Measurements from ENCODE around the gene SETD5.

Gene SETD5

GRCh38 chr3:9397906-9398699 is 688 bp downstream of the SETD5 start:
- ATAC-seq (no peak), DNase-seq (peak; percentile 41)
- Mint-ChIP-seq H3K4me3 (peak overlapping the region; percentile 92), H3K4me1 (peaks cover 71% of the 10 kb centered on the region), H3K36me3 (ENCODE audit: low read depth) (peaks cover 50% of the 10 kb centered on the region), H3K9me3 (no peaks in the 10 kb centered on the region), H3K27me3 (peaks cover 2% of the 10 kb centered on the region), H3K27ac (peak overlapping the region; percentile 98)

- H3K4me3 Mint-ChIP-seq, result peak overlapping the region; percentile 92
- H3K4me1 Mint-ChIP-seq, result peaks cover 69% of the 10 kb centered on the region
- DNase-seq (peak; percentile 21), ATAC-seq (no peak)
- peaks cover 2% of the 10 kb centered on the region for H3K27me3 Mint-ChIP-seq
- no peaks in the 10 kb centered on the region for H3K9me3 Mint-ChIP-seq
- H3K27ac Mint-ChIP-seq, result peak overlapping the region; percentile 98
- peaks cover 44% of the 10 kb centered on the region for H3K36me3 Mint-ChIP-seq (ENCODE audit: low read depth)
Measured at GRCh38 chr3:9398700-9399336, 1.4 kb downstream of the SETD5 start.

- Mint-ChIP-seq H3K9me3 (no peaks in the 10 kb centered on the region), H3K27me3 (peaks cover 2% of the 10 kb centered on the region), H3K4me3 (peak overlapping the region; percentile 92), H3K36me3 (ENCODE audit: low read depth) (peaks cover 39% of the 10 kb centered on the region), H3K27ac (peak overlapping the region; percentile 98), H3K4me1 (peaks cover 66% of the 10 kb centered on the region)
- ATAC-seq (no peak), DNase-seq (no peak)
Measured at GRCh38 chr3:9399337-9399703, 1.9 kb downstream of the SETD5 start.

- peaks cover 35% of the 10 kb centered on the region for H3K36me3 Mint-ChIP-seq (ENCODE audit: low read depth)
- DNase-seq, result no peak
Measured at GRCh38 chr3:9399746-9400145, 2.3 kb downstream of the SETD5 start.

GRCh38 chr3:9400616-9401015 is 3.2 kb downstream of the SETD5 start:
- no peak for ATAC-seq
- Mint-ChIP-seq H3K9me3 (no peaks in the 10 kb centered on the region), H3K27ac (no peak overlapping the region), H3K27me3 (peaks cover 2% of the 10 kb centered on the region), H3K36me3 (ENCODE audit: low read depth) (peaks cover 26% of the 10 kb centered on the region), H3K4me3 (peak overlapping the region; percentile 92), H3K4me1 (peaks cover 64% of the 10 kb centered on the region)
- no peak for DNase-seq

More at GRCh38 chr3:9399746-9400145, 2.3 kb downstream of the SETD5 start:
- no peak for ATAC-seq
- Mint-ChIP-seq H3K27ac (peak overlapping the region; percentile 98), H3K4me3 (peak overlapping the region; percentile 92), H3K27me3 (peaks cover 2% of the 10 kb centered on the region), H3K4me1 (peaks cover 66% of the 10 kb centered on the region), H3K9me3 (no peaks in the 10 kb centered on the region)

- DNase-seq, result no peak
- Mint-ChIP-seq H3K36me3 (ENCODE audit: low read depth) (peaks cover 24% of the 10 kb centered on the region), H3K4me1 (peaks cover 73% of the 10 kb centered on the region), H3K4me3 (peak overlapping the region; percentile 51), H3K27ac (peak overlapping the region; percentile 56), H3K27me3 (peaks cover 2% of the 10 kb centered on the region), H3K9me3 (no peaks in the 10 kb centered on the region)
- no peak for ATAC-seq
Measured at GRCh38 chr3:9401986-9402385, 4.6 kb downstream of the SETD5 start.

- no peaks in the 10 kb centered on the region for H3K27me3 Mint-ChIP-seq
- H3K9me3 Mint-ChIP-seq, result no peaks in the 10 kb centered on the region
Measured at GRCh38 chr3:9402410-9403228, 5.2 kb downstream of the SETD5 start.

GRCh38 chr3:9403463-9403862 is 6.0 kb downstream of the SETD5 start:
- ATAC-seq, result no peak
- peaks cover 20% of the 10 kb centered on the region for H3K36me3 Mint-ChIP-seq (ENCODE audit: low read depth)
- peaks cover 80% of the 10 kb centered on the region for H3K4me1 Mint-ChIP-seq
- no peak overlapping the region for H3K27ac Mint-ChIP-seq
- no peak for DNase-seq
- H3K9me3 Mint-ChIP-seq, result no peaks in the 10 kb centered on the region
- no peak overlapping the region for H3K4me3 Mint-ChIP-seq
- no peaks in the 10 kb centered on the region for H3K27me3 Mint-ChIP-seq

More at GRCh38 chr3:9402410-9403228, 5.2 kb downstream of the SETD5 start:
- no peak for ATAC-seq
- H3K27ac Mint-ChIP-seq, result no peak overlapping the region
- peak overlapping the region; percentile 27 for H3K4me3 Mint-ChIP-seq
- no peak for DNase-seq
- peaks cover 77% of the 10 kb centered on the region for H3K4me1 Mint-ChIP-seq
- H3K36me3 Mint-ChIP-seq (ENCODE audit: low read depth), result peaks cover 24% of the 10 kb centered on the region

- no peaks in the 10 kb centered on the region for H3K27me3 Mint-ChIP-seq
- ATAC-seq, result peak; percentile 20
Measured at GRCh38 chr3:9404680-9405079, 7.3 kb downstream of the SETD5 start.

GRCh38 chr3:9405756-9406155 is 8.3 kb downstream of the SETD5 start:
- Mint-ChIP-seq H3K4me3 (no peak overlapping the region), H3K9me3 (no peaks in the 10 kb centered on the region), H3K27ac (no peak overlapping the region)

More at GRCh38 chr3:9404680-9405079, 7.3 kb downstream of the SETD5 start:
- no peak for DNase-seq
- no peaks in the 10 kb centered on the region for H3K9me3 Mint-ChIP-seq
- H3K36me3 Mint-ChIP-seq (ENCODE audit: low read depth), result peaks cover 19% of the 10 kb centered on the region
- H3K4me1 Mint-ChIP-seq, result peaks cover 83% of the 10 kb centered on the region
- no peak overlapping the region for H3K27ac Mint-ChIP-seq
- no peak overlapping the region for H3K4me3 Mint-ChIP-seq

GRCh38 chr3:9406856-9407626 is 9.6 kb downstream of the SETD5 start:
- Mint-ChIP-seq H3K27me3 (no peaks in the 10 kb centered on the region), H3K4me1 (peaks cover 78% of the 10 kb centered on the region), H3K27ac (no peak overlapping the region), H3K9me3 (no peaks in the 10 kb centered on the region), H3K36me3 (ENCODE audit: low read depth) (peaks cover 16% of the 10 kb centered on the region), H3K4me3 (no peak overlapping the region)
- DNase-seq, result no peak
- no peak for ATAC-seq

More at GRCh38 chr3:9405756-9406155, 8.3 kb downstream of the SETD5 start:
- Mint-ChIP-seq H3K27me3 (no peaks in the 10 kb centered on the region), H3K4me1 (peaks cover 83% of the 10 kb centered on the region), H3K36me3 (ENCODE audit: low read depth) (peaks cover 16% of the 10 kb centered on the region)
- DNase-seq, result no peak
- no peak for ATAC-seq

GRCh38 chr3:9408061-9408460 is 10.6 kb downstream of the SETD5 start:
- no peaks in the 10 kb centered on the region for H3K9me3 Mint-ChIP-seq
- ATAC-seq (no peak), DNase-seq (no peak)
- H3K27me3 Mint-ChIP-seq, result no peaks in the 10 kb centered on the region
- peaks cover 76% of the 10 kb centered on the region for H3K4me1 Mint-ChIP-seq
- H3K36me3 Mint-ChIP-seq (ENCODE audit: low read depth), result peaks cover 19% of the 10 kb centered on the region
- no peak overlapping the region for H3K27ac Mint-ChIP-seq
- no peak overlapping the region for H3K4me3 Mint-ChIP-seq

- no peaks in the 10 kb centered on the region for H3K27me3 Mint-ChIP-seq
- no peaks in the 10 kb centered on the region for H3K9me3 Mint-ChIP-seq
- peaks cover 22% of the 10 kb centered on the region for H3K36me3 Mint-ChIP-seq (ENCODE audit: low read depth)
- H3K4me1 Mint-ChIP-seq, result peaks cover 74% of the 10 kb centered on the region
- no peak for ATAC-seq
- no peak overlapping the region for H3K27ac Mint-ChIP-seq
- H3K4me3 Mint-ChIP-seq, result no peak overlapping the region
- DNase-seq, result no peak
Measured at GRCh38 chr3:9408546-9408945, 11.1 kb downstream of the SETD5 start.

All from activated naive CD8-positive, alpha-beta T cell treated with anti-CD3 and anti-CD28 coated beads, Interleukin-2, amount 50 U/mL, for 24 hours (primary cell).